Epithelial cell of esophagus (primary cell): Measurements from ENCODE around the gene ADM.

Source experiments
- DNase-seq: peaks from one replicate; pipeline ENCODE4 v3.0.0; 2010; ENCODE audit warnings: low read depth
- H3K4me3 ChIP-seq: 2 replicates; pipeline ENCODE4 v1.5.1; 2011; ENCODE audit warnings: mild to moderate bottlenecking, low read length, control low read depth
- TF ChIP-seq, protein P1 (sequence below): IDR thresholded peaks from 2 replicates; pipeline ENCODE4 v1.5.1; 2011; ENCODE audit warnings: low read depth, mild to moderate bottlenecking, low read length, control low read depth, inconsistent platforms; ENCODE audit not compliant: insufficient read depth; ENCODE audit errors: missing control alignments

Gene ADM

DNA sequence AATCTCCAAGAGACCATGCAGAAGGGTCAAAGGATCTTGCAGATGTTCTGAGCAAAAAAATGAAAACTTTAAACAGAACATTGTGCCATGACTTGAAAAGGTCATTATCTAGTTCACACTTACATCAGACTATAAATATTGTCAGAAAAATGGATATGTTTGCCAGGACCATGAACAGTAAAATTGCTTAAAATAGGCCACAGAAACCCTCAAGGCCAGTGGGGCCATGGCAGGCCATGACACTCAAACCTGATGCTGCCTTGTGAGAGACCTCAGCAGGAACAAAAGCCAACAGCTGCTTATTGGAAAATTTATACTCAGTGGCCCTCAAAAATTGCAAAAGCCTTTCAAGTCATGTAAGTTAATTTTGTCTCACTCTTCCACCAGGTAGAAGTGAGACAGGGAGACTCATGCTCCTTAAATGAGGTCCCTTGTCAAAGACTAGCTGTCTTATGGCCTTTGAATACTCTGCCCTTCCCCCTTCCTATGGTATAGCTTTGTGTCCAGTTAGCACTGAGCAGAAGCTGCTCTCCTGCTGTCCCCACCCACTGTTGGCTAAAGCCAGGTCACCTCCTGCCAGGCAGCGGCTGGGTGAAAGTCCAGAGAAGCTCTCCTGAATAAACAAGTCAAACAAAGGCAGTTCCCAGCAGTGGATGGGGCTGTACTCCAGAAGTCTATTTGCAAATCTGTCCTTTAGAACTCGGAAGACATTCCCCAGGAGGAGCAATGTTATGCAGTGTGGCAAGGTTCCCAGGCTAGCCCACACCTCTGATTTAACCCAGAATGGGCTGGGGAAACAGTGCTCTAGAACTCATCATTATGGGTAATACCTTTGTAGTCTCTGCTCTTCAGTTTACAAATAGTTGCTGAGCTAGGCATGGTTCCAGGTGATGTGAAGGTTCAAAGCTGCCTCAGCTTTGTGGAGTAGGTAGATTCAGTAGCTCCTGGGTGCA, 21.4 kb downstream of the ADM start:
- TF ChIP-seq, protein P1, sequence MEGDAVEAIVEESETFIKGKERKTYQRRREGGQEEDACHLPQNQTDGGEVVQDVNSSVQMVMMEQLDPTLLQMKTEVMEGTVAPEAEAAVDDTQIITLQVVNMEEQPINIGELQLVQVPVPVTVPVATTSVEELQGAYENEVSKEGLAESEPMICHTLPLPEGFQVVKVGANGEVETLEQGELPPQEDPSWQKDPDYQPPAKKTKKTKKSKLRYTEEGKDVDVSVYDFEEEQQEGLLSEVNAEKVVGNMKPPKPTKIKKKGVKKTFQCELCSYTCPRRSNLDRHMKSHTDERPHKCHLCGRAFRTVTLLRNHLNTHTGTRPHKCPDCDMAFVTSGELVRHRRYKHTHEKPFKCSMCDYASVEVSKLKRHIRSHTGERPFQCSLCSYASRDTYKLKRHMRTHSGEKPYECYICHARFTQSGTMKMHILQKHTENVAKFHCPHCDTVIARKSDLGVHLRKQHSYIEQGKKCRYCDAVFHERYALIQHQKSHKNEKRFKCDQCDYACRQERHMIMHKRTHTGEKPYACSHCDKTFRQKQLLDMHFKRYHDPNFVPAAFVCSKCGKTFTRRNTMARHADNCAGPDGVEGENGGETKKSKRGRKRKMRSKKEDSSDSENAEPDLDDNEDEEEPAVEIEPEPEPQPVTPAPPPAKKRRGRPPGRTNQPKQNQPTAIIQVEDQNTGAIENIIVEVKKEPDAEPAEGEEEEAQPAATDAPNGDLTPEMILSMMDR = no peak
- DNase-seq = no peak

DNA sequence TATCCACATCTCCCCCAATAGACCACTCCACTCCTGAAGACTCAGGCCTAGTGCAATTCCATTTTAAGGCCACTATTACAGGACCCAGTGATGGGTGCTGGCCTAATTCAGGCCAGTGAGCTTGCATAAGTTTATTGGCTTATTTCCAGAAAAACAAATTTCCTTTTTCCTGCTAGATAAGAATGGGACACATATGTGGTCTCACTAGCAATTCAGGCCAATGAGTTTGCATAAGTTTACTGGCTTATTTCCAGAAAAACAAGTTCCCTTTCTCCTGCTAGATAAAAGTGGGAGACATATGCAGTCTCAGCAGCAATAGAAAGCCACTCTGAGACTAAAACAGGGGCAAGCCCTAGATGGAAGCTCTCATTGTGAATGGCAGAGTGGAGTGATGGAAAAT, 22.4 kb downstream of the ADM start:
- DNase-seq = no peak
- TF ChIP-seq, protein P1 = no peak
- H3K4me3 ChIP-seq = no peak overlapping the region

More for the DNA sequence above, 21.4 kb downstream of the ADM start:
- no peak overlapping the region for H3K4me3 ChIP-seq

DNA sequence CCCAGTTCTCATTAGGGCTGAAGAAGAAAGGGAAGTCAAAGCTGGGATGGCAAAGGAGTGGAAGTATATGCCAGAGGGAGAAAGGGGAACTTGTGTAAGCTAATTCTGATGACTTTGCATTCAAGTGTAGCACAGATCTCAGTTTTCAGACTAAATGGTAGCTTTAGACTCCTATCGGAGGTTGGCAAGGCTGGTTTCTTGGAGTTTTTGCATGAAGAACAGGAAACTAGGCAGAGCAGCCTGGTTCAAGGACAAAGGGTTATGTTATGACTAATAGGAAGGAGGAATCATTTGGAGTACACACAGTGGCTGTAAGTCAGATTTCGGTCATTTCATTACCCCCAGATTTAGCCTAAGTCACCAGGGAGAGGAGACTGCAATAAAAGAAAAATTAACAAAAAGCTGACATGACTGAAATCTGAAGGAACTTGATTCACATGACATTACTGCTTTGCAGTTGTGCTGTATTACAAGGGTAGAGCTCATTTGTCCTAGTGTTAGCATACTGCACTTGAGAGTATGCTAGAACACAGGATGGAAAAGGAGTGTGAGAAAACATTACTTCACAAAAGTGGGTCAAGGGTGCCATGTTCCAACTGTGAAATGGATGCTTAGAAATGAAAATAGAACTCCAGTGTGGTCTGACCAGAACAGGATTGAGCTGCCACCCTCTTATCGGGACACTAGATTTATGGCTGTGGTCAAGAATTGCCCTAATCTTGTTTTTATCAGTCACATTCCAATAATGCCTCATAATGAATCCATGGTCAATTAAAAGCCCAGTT, 23.6 kb downstream of the ADM start:
- DNase-seq = peak; percentile 27
- H3K4me3 ChIP-seq = no peak overlapping the region
- TF ChIP-seq, protein P1 = no peak

DNA sequence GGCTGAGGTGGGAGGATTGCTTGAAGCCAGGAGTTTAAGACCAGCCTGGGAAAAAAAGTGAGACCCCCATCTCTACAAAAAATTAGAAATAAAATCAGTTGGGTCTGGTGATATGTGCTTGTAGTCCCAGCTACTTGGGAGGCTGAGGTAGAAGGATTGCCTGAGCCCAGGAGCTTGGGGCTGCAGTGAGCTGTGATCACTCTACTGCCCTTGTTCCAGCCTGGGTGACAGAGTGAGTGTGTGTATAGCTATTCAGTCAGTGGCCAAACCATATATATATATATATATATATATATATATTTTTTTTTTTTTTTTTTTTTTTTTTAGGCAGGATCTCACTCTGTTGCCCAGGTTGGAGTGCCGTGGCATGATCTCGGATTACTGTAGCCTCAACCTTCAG, 24.5 kb downstream of the ADM start:
- TF ChIP-seq, protein P1 = no peak

DNA sequence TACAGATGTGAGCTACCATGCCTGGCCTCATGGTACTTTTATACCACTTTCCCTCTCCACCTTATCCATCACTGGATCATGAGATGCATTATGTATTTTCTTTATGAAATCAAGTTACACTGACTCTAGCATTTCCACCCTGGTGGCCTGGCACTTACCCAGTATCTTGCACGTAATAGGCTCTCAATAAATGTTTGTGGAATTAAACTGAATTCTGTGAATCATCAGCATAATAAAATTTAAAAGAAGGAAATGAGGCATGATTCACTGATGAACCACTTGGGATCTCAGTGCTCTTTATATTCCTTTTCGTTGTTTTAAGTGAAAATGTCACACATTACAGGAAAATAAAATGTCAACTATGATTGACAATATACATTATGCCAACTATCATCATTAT, 25.1 kb downstream of the ADM start:
- TF ChIP-seq, protein P1 = no peak
- H3K4me3 ChIP-seq = no peak overlapping the region
- DNase-seq = peak; percentile 48

More for the DNA sequence above, 24.5 kb downstream of the ADM start:
- no peak for DNase-seq
- no peak overlapping the region for H3K4me3 ChIP-seq

DNA sequence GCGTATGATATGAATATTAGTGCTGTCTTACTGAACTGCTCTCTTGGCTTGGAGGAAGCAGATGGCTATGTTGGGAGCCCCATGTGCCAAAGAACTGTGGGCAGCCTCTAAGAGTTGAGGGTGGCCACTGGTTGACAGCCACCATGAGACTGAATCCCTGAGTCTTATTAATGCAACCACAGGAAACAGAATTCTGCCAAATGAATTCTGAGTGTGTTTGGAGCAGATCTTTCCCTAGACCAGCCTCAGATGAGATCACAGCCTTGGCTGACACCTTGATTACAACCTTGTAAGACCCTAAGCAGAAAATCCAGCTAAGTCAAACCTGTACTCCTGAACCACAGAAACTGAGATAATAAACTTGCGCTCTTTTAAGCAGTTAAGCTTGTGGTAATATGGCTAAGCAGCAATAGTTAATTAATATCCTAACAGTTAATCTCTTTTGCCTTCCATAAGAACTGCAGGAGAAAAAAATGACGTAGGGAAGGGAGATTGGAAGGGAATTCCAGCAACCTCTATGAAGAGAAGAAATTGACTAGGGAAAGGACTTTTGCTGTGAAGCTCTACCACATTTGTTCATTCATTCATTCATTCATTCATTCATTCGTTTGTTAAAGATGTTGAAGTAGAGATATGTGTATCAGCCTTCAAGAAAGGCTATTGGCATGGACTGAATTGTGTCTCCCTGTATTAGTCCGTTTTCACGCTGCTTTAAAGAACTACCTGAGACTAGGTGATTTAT, 26.8 kb downstream of the ADM start:
- DNase-seq = no peak
- TF ChIP-seq, protein P1 = no peak
- no peak overlapping the region for H3K4me3 ChIP-seq
